HepG2 (cell line): ENCODE data around the gene RGS13. TPM values are rescaled to one million over a fixed set of nuclear protein-coding genes. Genes with fewer than 3 reads are reported as not detected.
A peak's percentile ranks its signal among the peaks of the same experiment; 100 is the strongest.

Source experiments
- ARNT2 ChIP-seq: sonication (generic); formaldehyde crosslinking; IDR thresholded peaks from 2 replicates; pipeline ENCODE4 v1.8.0; 2022; ENCODE audit warnings: mild to moderate bottlenecking, low read depth, missing genetic modification reagents, moderate library complexity
- BRCA1 ChIP-seq: sonication (generic); formaldehyde crosslinking; IDR thresholded peaks from 2 replicates; pipeline ENCODE4 v1.4.0; 2020; ENCODE audit warnings: missing genetic modification reagents
- FOXA1 ChIP-seq, 2 experiments: fragments of 450-650 bp in 1 of 2; sonication (generic) in 1 of 2; formaldehyde crosslinking in 1 of 2; IDR thresholded peaks; 2 replicates each; pipeline versions ENCODE4 v1.4.0 to v1.6.1; 2016 to 2020; ENCODE audit warnings: missing genetic modification reagents in 1 of 2
- FOXA3 ChIP-seq: IDR thresholded peaks from 2 replicates; pipeline ENCODE4 v1.6.1; 2016; ENCODE audit warnings: missing genetic modification reagents, missing compliant biosample characterization
- NKX3-1 ChIP-seq: sonication (generic); formaldehyde crosslinking; IDR thresholded peaks from 2 replicates; pipeline ENCODE4 v1.5.0; 2020; ENCODE audit warnings: missing genetic modification reagents
- PITX1 ChIP-seq: sonication (generic); formaldehyde crosslinking; IDR thresholded peaks from 2 replicates; pipeline ENCODE4 v1.5.1; 2020; ENCODE audit warnings: mild to moderate bottlenecking, missing genetic modification reagents
- ZFAT ChIP-seq: sonication (generic); formaldehyde crosslinking; conservative IDR thresholded peaks from 2 replicates; pipeline ENCODE4 v1.8.1; 2023; ENCODE audit warnings: missing genetic modification reagents, inconsistent platforms
- ZNF225 ChIP-seq: sonication (generic); formaldehyde crosslinking; IDR thresholded peaks from 2 replicates; pipeline ENCODE4 v1.4.0; 2020; ENCODE audit warnings: mild to moderate bottlenecking, missing genetic modification reagents
- ZNF564 ChIP-seq: sonication (generic); formaldehyde crosslinking; IDR thresholded peaks from 2 replicates; pipeline ENCODE4 v1.8.1; 2023; ENCODE audit warnings: mild to moderate bottlenecking, missing genetic modification reagents
- polyA plus RNA-seq, 8 experiments: library from polyadenylated mRNA; depleted of rRNA in 3 of 8; stranded (reverse) in 7 of 8; unstranded in 1 of 8; fragments of >200 nt; fragmentation: Illumina TruSeq in 4 of 8; extraction: Trizol in 4 of 8; gene quantifications; 2 replicates each; pipeline versions ENCODE4 v1.2.1 to v1.2.3, GENCODE V29; 2011 to 2016; ENCODE audit warnings: low read depth in 4 of 8, missing spikeins in 1 of 8, mixed read lengths in 1 of 8; ENCODE audit not compliant: insufficient read depth in 1 of 8
- total RNA-seq, 5 experiments: library from RNA; depleted of rRNA; stranded (reverse); fragments of >200 nt; fragmentation: Illumina TruSeq; extraction: Trizol; gene quantifications; 2 replicates each; pipeline ENCODE4 v1.2.3, GENCODE V29; 2016; ENCODE audit warnings: low read depth in 1 of 5
- TF ChIP-seq, protein P1 (sequence below): sonication (generic); formaldehyde crosslinking; IDR thresholded peaks from 2 replicates; pipeline ENCODE4 v1.4.0; 2020; ENCODE audit warnings: missing genetic modification reagents
- TF ChIP-seq, protein P2 (sequence below), 2 experiments: sonication (generic) in 1 of 2; formaldehyde crosslinking in 1 of 2; IDR thresholded peaks; 2 replicates each; pipeline versions ENCODE4 v1.4.0 to v1.6.1; 2018 to 2020; ENCODE audit warnings: missing genetic modification reagents in 2 of 2, borderline replicate concordance in 1 of 2, low read depth in 1 of 2, mild to moderate bottlenecking in 1 of 2, missing biosample characterization in 1 of 2
- TF ChIP-seq, protein P3 (sequence below): sonication (generic); formaldehyde crosslinking; IDR thresholded peaks from 2 replicates; pipeline ENCODE4 v1.5.0; 2020; ENCODE audit warnings: mild to moderate bottlenecking, missing genetic modification reagents, borderline replicate concordance
- TF ChIP-seq, protein P4 (sequence below): sonication (generic); formaldehyde crosslinking; IDR thresholded peaks from 2 replicates; pipeline ENCODE4 v1.9.0; 2021; ENCODE audit warnings: missing genetic modification reagents, mild to moderate bottlenecking, borderline replicate concordance
- TF ChIP-seq, protein P5 (sequence below): sonication (generic); formaldehyde crosslinking; IDR thresholded peaks from 2 replicates; pipeline ENCODE4 v1.8.1; 2023; ENCODE audit warnings: mild to moderate bottlenecking, missing genetic modification reagents, borderline replicate concordance

The RGS13 gene
- total and polyA plus RNA-seq, 2 of the 13 experiments (the other 11 are each of a cell fraction or from before 2014, with no cell fraction given) = not detected

DNA sequence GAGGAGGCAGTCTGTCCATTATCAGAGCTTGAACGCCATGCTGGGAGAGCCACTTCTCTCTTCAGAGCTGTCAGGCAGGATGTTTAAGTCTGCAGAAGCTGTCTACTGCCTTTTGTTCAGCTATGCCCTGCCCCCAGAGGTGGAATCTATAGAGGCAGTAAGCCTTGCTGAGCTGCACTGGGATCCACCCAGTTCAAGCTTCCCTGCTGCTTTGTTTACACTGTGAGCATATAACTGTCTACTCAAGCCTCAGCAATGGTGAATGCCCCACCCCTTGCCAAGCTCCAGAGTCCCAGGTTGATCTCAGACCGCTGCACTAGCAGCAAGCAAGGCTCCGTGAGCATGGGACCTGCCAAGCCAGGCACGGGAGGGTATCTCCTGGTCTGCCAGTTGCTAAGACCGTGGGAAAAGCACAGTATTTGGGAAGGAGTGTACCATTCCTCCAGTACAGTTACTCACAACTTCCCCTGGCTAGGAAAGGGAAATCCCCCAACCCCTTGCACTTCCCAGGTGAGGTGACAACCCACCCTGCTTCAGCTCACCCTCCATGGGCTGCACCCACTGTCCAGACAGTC is 32.5 kb downstream of the RGS13 start (continued):
- TF ChIP-seq, protein P1, sequence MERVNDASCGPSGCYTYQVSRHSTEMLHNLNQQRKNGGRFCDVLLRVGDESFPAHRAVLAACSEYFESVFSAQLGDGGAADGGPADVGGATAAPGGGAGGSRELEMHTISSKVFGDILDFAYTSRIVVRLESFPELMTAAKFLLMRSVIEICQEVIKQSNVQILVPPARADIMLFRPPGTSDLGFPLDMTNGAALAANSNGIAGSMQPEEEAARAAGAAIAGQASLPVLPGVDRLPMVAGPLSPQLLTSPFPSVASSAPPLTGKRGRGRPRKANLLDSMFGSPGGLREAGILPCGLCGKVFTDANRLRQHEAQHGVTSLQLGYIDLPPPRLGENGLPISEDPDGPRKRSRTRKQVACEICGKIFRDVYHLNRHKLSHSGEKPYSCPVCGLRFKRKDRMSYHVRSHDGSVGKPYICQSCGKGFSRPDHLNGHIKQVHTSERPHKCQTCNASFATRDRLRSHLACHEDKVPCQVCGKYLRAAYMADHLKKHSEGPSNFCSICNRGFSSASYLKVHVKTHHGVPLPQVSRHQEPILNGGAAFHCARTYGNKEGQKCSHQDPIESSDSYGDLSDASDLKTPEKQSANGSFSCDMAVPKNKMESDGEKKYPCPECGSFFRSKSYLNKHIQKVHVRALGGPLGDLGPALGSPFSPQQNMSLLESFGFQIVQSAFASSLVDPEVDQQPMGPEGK (CRISPR knock-in tag) = 0 out of 2 replicates have a peak, but pooled peaks have one; percentile 18
- TF ChIP-seq ZFAT (CRISPR knock-in tag) = no peak
- no peak for TF ChIP-seq ZNF225
- TF ChIP-seq NKX3-1 (CRISPR knock-in tag) = no peak
- no peak for TF ChIP-seq PITX1 (CRISPR knock-in tag)
- no peak for TF ChIP-seq BRCA1 (CRISPR knock-in tag)
- TF ChIP-seq, protein P2, sequence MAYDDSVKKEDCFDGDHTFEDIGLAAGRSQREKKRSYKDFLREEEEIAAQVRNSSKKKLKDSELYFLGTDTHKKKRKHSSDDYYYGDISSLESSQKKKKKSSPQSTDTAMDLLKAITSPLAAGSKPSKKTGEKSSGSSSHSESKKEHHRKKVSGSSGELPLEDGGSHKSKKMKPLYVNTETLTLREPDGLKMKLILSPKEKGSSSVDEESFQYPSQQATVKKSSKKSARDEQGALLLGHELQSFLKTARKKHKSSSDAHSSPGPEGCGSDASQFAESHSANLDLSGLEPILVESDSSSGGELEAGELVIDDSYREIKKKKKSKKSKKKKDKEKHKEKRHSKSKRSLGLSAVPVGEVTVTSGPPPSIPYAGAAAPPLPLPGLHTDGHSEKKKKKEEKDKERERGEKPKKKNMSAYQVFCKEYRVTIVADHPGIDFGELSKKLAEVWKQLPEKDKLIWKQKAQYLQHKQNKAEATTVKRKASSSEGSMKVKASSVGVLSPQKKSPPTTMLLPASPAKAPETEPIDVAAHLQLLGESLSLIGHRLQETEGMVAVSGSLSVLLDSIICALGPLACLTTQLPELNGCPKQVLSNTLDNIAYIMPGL (CRISPR knock-in tag; IDR thresholded peaks at IDR 0.05; ENCODE audit: borderline replicate concordance in 1 of 2, low read depth in 1 of 2) = peak in 1 of 2 experiments; percentile 29; a peak in 1 of 4 replicates
- TF ChIP-seq, protein P3, sequence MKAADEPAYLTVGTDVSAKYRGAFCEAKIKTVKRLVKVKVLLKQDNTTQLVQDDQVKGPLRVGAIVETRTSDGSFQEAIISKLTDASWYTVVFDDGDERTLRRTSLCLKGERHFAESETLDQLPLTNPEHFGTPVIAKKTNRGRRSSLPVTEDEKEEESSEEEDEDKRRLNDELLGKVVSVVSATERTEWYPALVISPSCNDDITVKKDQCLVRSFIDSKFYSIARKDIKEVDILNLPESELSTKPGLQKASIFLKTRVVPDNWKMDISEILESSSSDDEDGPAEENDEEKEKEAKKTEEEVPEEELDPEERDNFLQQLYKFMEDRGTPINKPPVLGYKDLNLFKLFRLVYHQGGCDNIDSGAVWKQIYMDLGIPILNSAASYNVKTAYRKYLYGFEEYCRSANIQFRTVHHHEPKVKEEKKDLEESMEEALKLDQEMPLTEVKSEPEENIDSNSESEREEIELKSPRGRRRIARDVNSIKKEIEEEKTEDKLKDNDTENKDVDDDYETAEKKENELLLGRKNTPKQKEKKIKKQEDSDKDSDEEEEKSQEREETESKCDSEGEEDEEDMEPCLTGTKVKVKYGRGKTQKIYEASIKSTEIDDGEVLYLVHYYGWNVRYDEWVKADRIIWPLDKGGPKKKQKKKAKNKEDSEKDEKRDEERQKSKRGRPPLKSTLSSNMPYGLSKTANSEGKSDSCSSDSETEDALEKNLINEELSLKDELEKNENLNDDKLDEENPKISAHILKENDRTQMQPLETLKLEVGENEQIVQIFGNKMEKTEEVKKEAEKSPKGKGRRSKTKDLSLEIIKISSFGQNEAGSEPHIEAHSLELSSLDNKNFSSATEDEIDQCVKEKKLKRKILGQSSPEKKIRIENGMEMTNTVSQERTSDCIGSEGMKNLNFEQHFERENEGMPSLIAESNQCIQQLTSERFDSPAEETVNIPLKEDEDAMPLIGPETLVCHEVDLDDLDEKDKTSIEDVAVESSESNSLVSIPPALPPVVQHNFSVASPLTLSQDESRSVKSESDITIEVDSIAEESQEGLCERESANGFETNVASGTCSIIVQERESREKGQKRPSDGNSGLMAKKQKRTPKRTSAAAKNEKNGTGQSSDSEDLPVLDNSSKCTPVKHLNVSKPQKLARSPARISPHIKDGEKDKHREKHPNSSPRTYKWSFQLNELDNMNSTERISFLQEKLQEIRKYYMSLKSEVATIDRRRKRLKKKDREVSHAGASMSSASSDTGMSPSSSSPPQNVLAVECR (CRISPR knock-in tag) = peak; percentile 29; the same call in 1 of the 2 replicates
- TF ChIP-seq, protein P4, sequence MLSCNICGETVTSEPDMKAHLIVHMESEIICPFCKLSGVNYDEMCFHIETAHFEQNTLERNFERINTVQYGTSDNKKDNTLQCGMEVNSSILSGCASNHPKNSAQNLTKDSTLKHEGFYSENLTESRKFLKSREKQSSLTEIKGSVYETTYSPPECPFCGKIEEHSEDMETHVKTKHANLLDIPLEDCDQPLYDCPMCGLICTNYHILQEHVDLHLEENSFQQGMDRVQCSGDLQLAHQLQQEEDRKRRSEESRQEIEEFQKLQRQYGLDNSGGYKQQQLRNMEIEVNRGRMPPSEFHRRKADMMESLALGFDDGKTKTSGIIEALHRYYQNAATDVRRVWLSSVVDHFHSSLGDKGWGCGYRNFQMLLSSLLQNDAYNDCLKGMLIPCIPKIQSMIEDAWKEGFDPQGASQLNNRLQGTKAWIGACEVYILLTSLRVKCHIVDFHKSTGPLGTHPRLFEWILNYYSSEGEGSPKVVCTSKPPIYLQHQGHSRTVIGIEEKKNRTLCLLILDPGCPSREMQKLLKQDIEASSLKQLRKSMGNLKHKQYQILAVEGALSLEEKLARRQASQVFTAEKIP (CRISPR knock-in tag) = no peak
- no peak for TF ChIP-seq ARNT2 (CRISPR knock-in tag)
- no peak for TF ChIP-seq ZNF564 (CRISPR knock-in tag)
- peak; percentile 85 for TF ChIP-seq FOXA3 (CRISPR knock-in tag)
- TF ChIP-seq, protein P5, sequence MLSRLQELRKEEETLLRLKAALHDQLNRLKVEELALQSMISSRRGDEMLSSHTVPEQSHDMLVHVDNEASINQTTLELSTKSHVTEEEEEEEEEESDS (CRISPR knock-in tag) = no peak
- TF ChIP-seq FOXA1 (IDR thresholded peaks at IDR 0.05) = no peak
- TF ChIP-seq FOXA1 (CRISPR knock-in tag; IDR thresholded peaks at IDR 0.05) = peak; percentile 86
